RWPE1 (cell line): ENCODE results near the gene DYNLRB1.
"Not testable (repeated sequence)": the region's sequence is repeated elsewhere in the genome, so short reads cannot be mapped to it uniquely, and the experiment has no call there.

Experiments used
- CTCF ChIA-PET: fragments of 350-600 bp; sonication (Branson Sonifier 250); formaldehyde crosslinking; extraction: SDS; loops from one replicate; lab custom pipeline; 2021; lab: Yijun Ruan, JAX
- POLR2A ChIA-PET: fragments of 400-600 bp; formaldehyde crosslinking; extraction: SDS; loops from one replicate; lab custom pipeline; 2020; ENCODE audit warnings: antibody characterized with exemption; ENCODE audit not compliant: low non-redundant PET; lab: Yijun Ruan, JAX
- DNase-seq: peaks from one replicate; pipeline ENCODE4 v3.0.0; 2012; ENCODE audit warnings: low spot score
- H3K27ac ChIP-seq: fragments of 450-650 bp; 2 replicates; pipeline ENCODE4 v1.5.1; 2017
- CTCF ChIP-seq: fragments of 450-650 bp; conservative IDR thresholded peaks from 2 replicates; pipeline ENCODE4 v1.5.1; 2017; ENCODE audit warnings: low read depth, mild to moderate bottlenecking

The DYNLRB1 gene

GRCh38 chr20:34517114-34517505, 888 bp downstream of the DYNLRB1 start:
- DNase-seq, result no peak
- ChIA-PET POLR2A (interaction anchor here (0.6 to 1.3 kb wide), 3 partner anchors 44 to 177 kb away, joined by 3 to 5 read pairs (median 3); no protein-coding TSS in a partner anchor), CTCF (interaction anchor here (0.7 to 2.3 kb wide), 6 partner anchors 164 to 326 kb away, joined by 3 to 28 read pairs (median 4); no protein-coding TSS in a partner anchor)
- H3K27ac ChIP-seq, result peak overlapping the region; percentile 99
- no peak for TF ChIP-seq CTCF

- DNase-seq, POLR2A ChIA-PET, H3K27ac ChIP-seq: not testable (repeated sequence)
- CTCF ChIA-PET, result interaction anchor here (0.5 to 0.9 kb wide), 3 partner anchors 206 to 1019 kb away, joined by 4 read pairs; no protein-coding TSS in a partner anchor
These were observed 2.6 kb downstream of the DYNLRB1 start for GRCh38 chr20:34518863-34519262.

GRCh38 chr20:34519841-34520240, 3.6 kb downstream of the DYNLRB1 start:
- CTCF ChIA-PET, result interaction anchor here (1.4 kb wide), 1 partner anchor 207 kb away, joined by 7 read pairs; no protein-coding TSS in a partner anchor

GRCh38 chr20:34522969-34523871, 7.0 kb downstream of the DYNLRB1 start:
- peak overlapping the region; percentile 66 for H3K27ac ChIP-seq
- POLR2A ChIA-PET, result no interaction called here

More at GRCh38 chr20:34519841-34520240, 3.6 kb downstream of the DYNLRB1 start:
- POLR2A ChIA-PET, H3K27ac ChIP-seq, DNase-seq: not testable (repeated sequence)

GRCh38 chr20:34524426-34524825, 8.2 kb downstream of the DYNLRB1 start:
- ChIA-PET POLR2A (no interaction called here), CTCF (interaction anchor here (0.6 to 3.3 kb wide), 3 partner anchors 14 to 338 kb away, joined by 3 to 21 read pairs (median 4); no protein-coding TSS in a partner anchor)
- H3K27ac ChIP-seq, result peak overlapping the region; percentile 90
- no peak for TF ChIP-seq CTCF
- DNase-seq, result no peak

More at GRCh38 chr20:34522969-34523871, 7.0 kb downstream of the DYNLRB1 start:
- CTCF ChIA-PET, result interaction anchor here (0.5 to 3.3 kb wide), 9 partner anchors 15 to 750 kb away, joined by 3 to 21 read pairs (median 3); partner anchors contain the start of gene ITCH
- DNase-seq, result peak; percentile 48
- no peak; the same call in 1 of the 2 replicates for TF ChIP-seq CTCF

GRCh38 chr20:34525342-34525708, 9.1 kb downstream of the DYNLRB1 start:
- no peak for DNase-seq
- peak overlapping the region; percentile 90 for H3K27ac ChIP-seq
- ChIA-PET CTCF (interaction anchor here (0.5 to 3.3 kb wide), 2 partner anchors 213 to 536 kb away, joined by 3 to 21 read pairs; no protein-coding TSS in a partner anchor), POLR2A (interaction anchor here (0.7 kb wide), 1 partner anchor 9 kb away, joined by 6 read pairs; the partner anchor contains the start of gene DYNLRB1)
- TF ChIP-seq CTCF, result no peak

- ChIA-PET POLR2A (interaction anchor here (0.7 kb wide), 1 partner anchor 10 kb away, joined by 6 read pairs; the partner anchor contains the start of gene DYNLRB1), CTCF (interaction anchor here (0.5 to 3.3 kb wide), 2 partner anchors 213 to 537 kb away, joined by 3 to 21 read pairs; no protein-coding TSS in a partner anchor)
- DNase-seq, result peak; percentile 100
- no peak for TF ChIP-seq CTCF
- H3K27ac ChIP-seq, result peak overlapping the region; percentile 90
These were observed 9.6 kb downstream of the DYNLRB1 start for GRCh38 chr20:34525709-34526416.
